K562 (cell line): Measurements from ENCODE around the gene LPCAT2.

ENCODE experiments used
- BDP1 ChIP-seq: IDR thresholded peaks from 3 replicates; pipeline ENCODE4 v1.6.1; 2011; ENCODE audit not compliant: insufficient read length, insufficient read depth
- CTCF ChIP-seq, 3 experiments: IDR thresholded peaks in 2 of 3; conservative IDR thresholded peaks in 1 of 3; 2 replicates each; pipeline ENCODE4 v1.5.1; 2011 to 2012; ENCODE audit warnings: low read length in 3 of 3, mild to moderate bottlenecking in 3 of 3, control low read depth in 2 of 3, improper control_type of control experiment in 1 of 3, inconsistent platforms in 1 of 3, low read depth in 1 of 3, mixed read lengths in 1 of 3, moderate library complexity in 1 of 3; ENCODE audit not compliant: insufficient read depth in 2 of 3
- EP300 ChIP-seq: IDR thresholded peaks from 2 replicates; pipeline ENCODE4 v1.6.1; 2012; ENCODE audit warnings: low read length, improper control_type of control experiment
- FOXK2 ChIP-seq, 2 experiments: fragments of 450-650 bp; IDR thresholded peaks in 1 of 2; conservative IDR thresholded peaks in 1 of 2; 2 replicates each; pipeline ENCODE4 v1.6.1; 2016; ENCODE audit warnings: low read depth in 2 of 2, mild to moderate bottlenecking in 1 of 2
- HDGF ChIP-seq: fragments of 450-650 bp; IDR thresholded peaks from 2 replicates; pipeline ENCODE4 v1.6.1; 2016
- MTA3 ChIP-seq: fragments of 450-650 bp; formaldehyde crosslinking; IDR thresholded peaks from 2 replicates; pipeline ENCODE4 v1.6.1; 2017; ENCODE audit warnings: mild to moderate bottlenecking, borderline replicate concordance
- RNF219 ChIP-seq: fragments of 250-450 bp; sonication (Bioruptor Pico); IDR thresholded peaks from 2 replicates; pipeline ENCODE4 v1.5.0; 2022; ENCODE audit warnings: mild to moderate bottlenecking
- TRIM28 ChIP-seq: fragments of 450-650 bp; IDR thresholded peaks from 2 replicates; pipeline ENCODE4 v1.6.1; 2017
- ZC3H11A ChIP-seq: IDR thresholded peaks from 2 replicates; pipeline ENCODE4 v1.6.1; 2012; ENCODE audit warnings: low read depth, low read length, improper control_type of control experiment
- ZNF134 ChIP-seq: fragments of 250-450 bp; sonication (Bioruptor Pico); conservative IDR thresholded peaks from 2 replicates; pipeline ENCODE4 v1.4.0; 2020
- ZNF75A ChIP-seq: fragments of 450-650 bp; formaldehyde crosslinking; IDR thresholded peaks from 2 replicates; pipeline ENCODE4 v1.4.0; 2020; ENCODE audit warnings: mild to moderate bottlenecking

GRCh38 chr16:55502801-55503366, 6.0 kb upstream of the LPCAT2 start:
- no peak for TF ChIP-seq ZC3H11A
- no peak for TF ChIP-seq CTCF (IDR thresholded peaks at IDR 0.05 in 2 of 3, conservative IDR thresholded peaks at IDR 0.05 in 1 of 3; ENCODE audit: insufficient read depth in 2 of 3, low read depth in 1 of 3, low read length in 3 of 3)
- no peak for TF ChIP-seq ZNF134 (CRISPR knock-in tag)
- no peak for TF ChIP-seq HDGF
- TF ChIP-seq FOXK2 (conservative IDR thresholded peaks at IDR 0.05 in 1 of 2, IDR thresholded peaks at IDR 0.05 in 1 of 2; ENCODE audit: low read depth in 2 of 2): no peak
- no peak for TF ChIP-seq EP300
- TF ChIP-seq BDP1: no peak
- no peak for TF ChIP-seq RNF219 (CRISPR knock-in tag)
- no peak for TF ChIP-seq MTA3
- no peak for TF ChIP-seq TRIM28
- TF ChIP-seq ZNF75A: no peak
